Neural progenitor cell (in vitro differentiated cells): ENCODE measurements around the gene OCA2. TPM values are rescaled to one million over a fixed set of nuclear protein-coding genes. Genes with fewer than 3 reads are reported as not detected.

Source experiments
- DNase-seq: peaks from one replicate; pipeline ENCODE4 v3.0.0-alpha.2; 2016; ENCODE audit warnings: low spot score
- H2AFZ ChIP-seq: fragments of 200-600 bp; sonication (generic); replicated peaks from 2 replicates; pipeline ENCODE4 v1.6.1; 2016; ENCODE audit warnings: antibody characterized with exemption
- H3F3A ChIP-seq: fragments of 200-600 bp; sonication (generic); 2 replicates; pipeline ENCODE4 v1.6.1; 2016; ENCODE audit warnings: antibody characterized with exemption, low read depth
- H3K27ac ChIP-seq: fragments of 200-600 bp; sonication (generic); 2 replicates; pipeline ENCODE4 v1.5.1; 2016; ENCODE audit warnings: mild to moderate bottlenecking
- H3K27me3 ChIP-seq: fragments of 200-600 bp; sonication (generic); 2 replicates; pipeline ENCODE4 v1.6.1; 2016; ENCODE audit warnings: mild to moderate bottlenecking, moderate library complexity
- H3K36me3 ChIP-seq: fragments of 200-600 bp; sonication (generic); 2 replicates; pipeline ENCODE4 v1.5.1; 2016
- H3K4me1 ChIP-seq: fragments of 200-600 bp; sonication (generic); 2 replicates; pipeline ENCODE4 v1.6.1; 2016; ENCODE audit warnings: mixed run types
- H3K4me2 ChIP-seq: fragments of 200-600 bp; sonication (generic); 2 replicates; pipeline ENCODE4 v1.6.1; 2016
- H3K4me3 ChIP-seq: fragments of 200-600 bp; sonication (generic); 2 replicates; pipeline ENCODE4 v1.5.1; 2016
- H3K79me2 ChIP-seq: fragments of 200-600 bp; sonication (generic); 2 replicates; pipeline ENCODE4 v1.6.1; 2016; ENCODE audit warnings: low read depth
- H3K9ac ChIP-seq: fragments of 200-600 bp; sonication (generic); 2 replicates; pipeline ENCODE4 v1.6.1; 2016
- H3K9me3 ChIP-seq: fragments of 200-600 bp; sonication (generic); 2 replicates; pipeline ENCODE4 v1.5.1; 2016; ENCODE audit warnings: low read depth
- H4K20me1 ChIP-seq: fragments of 200-600 bp; sonication (generic); 2 replicates; pipeline ENCODE4 v1.6.1; 2016; ENCODE audit warnings: low read depth
- H3K27ac Mint-ChIP-seq: 3 replicates; pipeline ENCODE4 v1.8.0; 2021; ENCODE audit warnings: mixed read lengths
- H3K27me3 Mint-ChIP-seq: 2 replicates; pipeline ENCODE4 v1.8.0; 2022; ENCODE audit warnings: low read depth, mild to moderate bottlenecking, inconsistent platforms, moderate library complexity, mixed read lengths; ENCODE audit not compliant: insufficient read depth
- H3K36me3 Mint-ChIP-seq: 3 replicates; pipeline ENCODE4 v1.8.0; 2021; ENCODE audit warnings: mixed read lengths
- H3K4me1 Mint-ChIP-seq: 3 replicates; pipeline ENCODE4 v1.8.0; 2021; ENCODE audit warnings: mixed read lengths
- H3K4me3 Mint-ChIP-seq: 3 replicates; pipeline ENCODE4 v1.8.0; 2021; ENCODE audit warnings: mild to moderate bottlenecking, moderate library complexity, mixed read lengths
- H3K9me3 Mint-ChIP-seq: 3 replicates; pipeline ENCODE4 v1.8.0; 2020; ENCODE audit warnings: mixed read lengths
- CTCF ChIP-seq: fragments of 200-600 bp; sonication (generic); IDR thresholded peaks from 2 replicates; pipeline ENCODE4 v1.5.1; 2017; ENCODE audit warnings: antibody characterized with exemption, mild to moderate bottlenecking
- EZH2 ChIP-seq: fragments of 200-600 bp; sonication (generic); IDR thresholded peaks from 2 replicates; pipeline ENCODE4 v1.6.1; 2017; ENCODE audit warnings: antibody characterized with exemption, mild to moderate bottlenecking, moderate library complexity
- EZH2phosphoT487 ChIP-seq: fragments of 200-600 bp; sonication (generic); IDR thresholded peaks from 2 replicates; pipeline ENCODE4 v1.6.1; 2017; ENCODE audit warnings: antibody characterized with exemption
- total RNA-seq: library from RNA; depleted of rRNA; stranded (reverse); fragments of >200 nt; gene quantifications from 2 replicates; pipeline ENCODE4 v1.2.3, GENCODE V29; 2015; ENCODE audit warnings: low replicate concordance

OCA2 gene
- total RNA-seq, 1 donor from 2014 or later, result 1.0 TPM

- Mint-ChIP-seq H3K4me1 (peaks cover 6% of the 10 kb centered on the region), H3K27ac (no peak overlapping the region), H3K27me3 (peaks cover 4% of the 10 kb centered on the region), H3K4me3 (no peak overlapping the region), H3K9me3 (peaks cover 4% of the 10 kb centered on the region), H3K36me3 (no peaks in the 10 kb centered on the region)
- no peak overlapping the region for H3K4me3 ChIP-seq
- no peak overlapping the region for H2AFZ ChIP-seq
- DNase-seq, result no peak
- no peaks in the 10 kb centered on the region for H3K79me2 ChIP-seq
- no peaks in the 10 kb centered on the region for H3K9me3 ChIP-seq
- H3F3A ChIP-seq, result peaks cover 7% of the 10 kb centered on the region
- H3K36me3 ChIP-seq, result no peaks in the 10 kb centered on the region
- H4K20me1 ChIP-seq, result no peaks in the 10 kb centered on the region
- no peak overlapping the region for H3K9ac ChIP-seq
- no peak for TF ChIP-seq EZH2
- no peak for TF ChIP-seq CTCF
- no peak for TF ChIP-seq EZH2phosphoT487
- no peak overlapping the region for H3K27ac ChIP-seq
- H3K27me3 ChIP-seq, result no peaks in the 10 kb centered on the region
- peaks cover under 1% of the 10 kb centered on the region for H3K4me1 ChIP-seq
- H3K4me2 ChIP-seq, result no peak overlapping the region
These were observed 73.7 kb downstream of the OCA2 start for GRCh38 chr15:28025413-28025812.

GRCh38 chr15:28024889-28025250, 74.2 kb downstream of the OCA2 start:
- Histone ChIP-seq H3K4me2 (no peak overlapping the region), H3K9ac (no peak overlapping the region), H2AFZ (no peak overlapping the region), H3K79me2 (no peaks in the 10 kb centered on the region), H3F3A (peaks cover 10% of the 10 kb centered on the region), H3K36me3 (no peaks in the 10 kb centered on the region), H3K4me3 (no peak overlapping the region), H3K27ac (no peak overlapping the region), H3K27me3 (no peaks in the 10 kb centered on the region), H3K4me1 (peaks cover 6% of the 10 kb centered on the region), H3K9me3 (no peaks in the 10 kb centered on the region), H4K20me1 (no peaks in the 10 kb centered on the region)
- H3K27ac Mint-ChIP-seq, result no peak overlapping the region
- H3K27me3 Mint-ChIP-seq, result peaks cover 4% of the 10 kb centered on the region
- no peak overlapping the region for H3K4me3 Mint-ChIP-seq
- no peaks in the 10 kb centered on the region for H3K36me3 Mint-ChIP-seq
- H3K9me3 Mint-ChIP-seq, result peaks cover 4% of the 10 kb centered on the region
- TF ChIP-seq CTCF (no peak), EZH2phosphoT487 (no peak), EZH2 (no peak)
- DNase-seq, result no peak
- peaks cover 9% of the 10 kb centered on the region for H3K4me1 Mint-ChIP-seq

GRCh38 chr15:28023933-28024888, 74.9 kb downstream of the OCA2 start:
- Mint-ChIP-seq H3K36me3 (no peaks in the 10 kb centered on the region), H3K4me1 (peaks cover 9% of the 10 kb centered on the region), H3K4me3 (no peak overlapping the region), H3K27me3 (peaks cover 4% of the 10 kb centered on the region), H3K9me3 (peaks cover 4% of the 10 kb centered on the region), H3K27ac (no peak overlapping the region)
- H3K27ac ChIP-seq, result no peak overlapping the region
- no peaks in the 10 kb centered on the region for H3K79me2 ChIP-seq
- H3F3A ChIP-seq, result peaks cover 15% of the 10 kb centered on the region
- H3K9ac ChIP-seq, result no peak overlapping the region
- no peaks in the 10 kb centered on the region for H3K36me3 ChIP-seq
- no peaks in the 10 kb centered on the region for H4K20me1 ChIP-seq
- no peaks in the 10 kb centered on the region for H3K9me3 ChIP-seq
- H3K4me1 ChIP-seq, result peaks cover 11% of the 10 kb centered on the region
- no peak overlapping the region for H3K4me2 ChIP-seq
- no peak overlapping the region for H3K4me3 ChIP-seq
- no peak for DNase-seq
- H2AFZ ChIP-seq, result no peak overlapping the region
- H3K27me3 ChIP-seq, result no peaks in the 10 kb centered on the region
- no peak for TF ChIP-seq EZH2
- TF ChIP-seq EZH2phosphoT487, result no peak
- TF ChIP-seq CTCF, result no peak
